Prostate gland (tissue), 2 donors: ENCODE results near the gene XPNPEP2. TPM values are rescaled to one million over a fixed set of nuclear protein-coding genes. Genes with fewer than 3 reads are reported as not detected.

Experiments
- DNase-seq: peaks from one replicate; pipeline ENCODE4 v3.0.0-alpha.2; 2019; ENCODE audit warnings: low spot score
- H3K27ac ChIP-seq, 2 donors: fragments of 200-600 bp; sonication (generic); 2 replicates each; pipeline ENCODE4 v1.5.1; 2017 to 2019
- H3K27me3 ChIP-seq: fragments of 200-600 bp; sonication (generic); replicated peaks from 2 replicates; pipeline ENCODE4 v1.5.1; 2019; ENCODE audit not compliant: insufficient read depth
- H3K36me3 ChIP-seq, 2 donors: fragments of 200-600 bp; sonication (generic); 1 replicate in 1 of 2; 2 replicates in 1 of 2; pipeline versions ENCODE4 v1.5.1 to v1.8.1; 2017 to 2019
- H3K4me1 ChIP-seq: fragments of 200-600 bp; sonication (generic); replicated peaks from 2 replicates; pipeline ENCODE4 v1.5.1; 2019
- H3K4me3 ChIP-seq, 2 donors: fragments of 200-600 bp; sonication (generic); 2 replicates each; pipeline ENCODE4 v1.5.1; 2017 to 2019
- H3K9me3 ChIP-seq: fragments of 200-600 bp; sonication (generic); 2 replicates; pipeline ENCODE4 v1.5.1; 2017
- POLR2A ChIP-seq: fragments of 450-650 bp; IDR thresholded peaks from one replicate; pipeline ENCODE4 v1.6.1; 2016; ENCODE audit warnings: antibody characterized with exemption, mild to moderate bottlenecking
- POLR2AphosphoS5 ChIP-seq: sonication (generic); formaldehyde crosslinking; IDR thresholded peaks from one replicate; pipeline ENCODE4 v1.6.1; 2017; ENCODE audit warnings: antibody characterized with exemption
- WGBS: methylation state at CpG from one replicate; pipeline ENCODE4 v1.1.5; 2018; 5-methylcytosine and 5-hydroxymethylcytosine counted together
- intact Hi-C: fragments of 100-400 bp; cut with DNase I; formaldehyde crosslinking; loops from one replicate; pipeline ENCODE4 v1.14.2; 2022
- total RNA-seq, 2 donors: library from RNA; depleted of rRNA; stranded (reverse); fragments of >200 nt; gene quantifications; one replicate each; pipeline ENCODE4 v1.1.0, GENCODE V29; 2016
- TF ChIP-seq, protein P1 (sequence below), 4 experiments: fragments of 200-600 bp in 2 of 4; fragments of 450-650 bp in 2 of 4; sonication (generic) in 2 of 4; IDR thresholded peaks; 1 replicate in 3 of 4; 2 replicates in 1 of 4; pipeline ENCODE4 v1.5.1; 2016 to 2019; ENCODE audit warnings: antibody characterized with exemption in 4 of 4, mild to moderate bottlenecking in 2 of 4, moderate library complexity in 2 of 4

XPNPEP2 gene
- total RNA-seq, 2 donors from 2014 or later: 0.14 TPM; not detected in 1

- WGBS: 50% methylated on average over 7 of the region's 7 CpGs
- Histone ChIP-seq H3K27me3 (no peaks in the 10 kb centered on the region), H3K27ac (no peak overlapping the region), H3K9me3 (no peaks in the 10 kb centered on the region), H3K4me1 (no peaks in the 10 kb centered on the region), H3K36me3 (no peaks in the 10 kb centered on the region), H3K4me3 (no peak overlapping the region)
- intact Hi-C loops: no loop called here
- TF ChIP-seq POLR2AphosphoS5 (no peak), POLR2A (no peak)
- TF ChIP-seq, protein P1, sequence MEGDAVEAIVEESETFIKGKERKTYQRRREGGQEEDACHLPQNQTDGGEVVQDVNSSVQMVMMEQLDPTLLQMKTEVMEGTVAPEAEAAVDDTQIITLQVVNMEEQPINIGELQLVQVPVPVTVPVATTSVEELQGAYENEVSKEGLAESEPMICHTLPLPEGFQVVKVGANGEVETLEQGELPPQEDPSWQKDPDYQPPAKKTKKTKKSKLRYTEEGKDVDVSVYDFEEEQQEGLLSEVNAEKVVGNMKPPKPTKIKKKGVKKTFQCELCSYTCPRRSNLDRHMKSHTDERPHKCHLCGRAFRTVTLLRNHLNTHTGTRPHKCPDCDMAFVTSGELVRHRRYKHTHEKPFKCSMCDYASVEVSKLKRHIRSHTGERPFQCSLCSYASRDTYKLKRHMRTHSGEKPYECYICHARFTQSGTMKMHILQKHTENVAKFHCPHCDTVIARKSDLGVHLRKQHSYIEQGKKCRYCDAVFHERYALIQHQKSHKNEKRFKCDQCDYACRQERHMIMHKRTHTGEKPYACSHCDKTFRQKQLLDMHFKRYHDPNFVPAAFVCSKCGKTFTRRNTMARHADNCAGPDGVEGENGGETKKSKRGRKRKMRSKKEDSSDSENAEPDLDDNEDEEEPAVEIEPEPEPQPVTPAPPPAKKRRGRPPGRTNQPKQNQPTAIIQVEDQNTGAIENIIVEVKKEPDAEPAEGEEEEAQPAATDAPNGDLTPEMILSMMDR (IDR thresholded peaks at IDR 0.05): no peak
- DNase-seq: no peak
Observed at GRCh38 chrX:129706400-129707072, 32.2 kb upstream of the XPNPEP2 start.

DNA sequence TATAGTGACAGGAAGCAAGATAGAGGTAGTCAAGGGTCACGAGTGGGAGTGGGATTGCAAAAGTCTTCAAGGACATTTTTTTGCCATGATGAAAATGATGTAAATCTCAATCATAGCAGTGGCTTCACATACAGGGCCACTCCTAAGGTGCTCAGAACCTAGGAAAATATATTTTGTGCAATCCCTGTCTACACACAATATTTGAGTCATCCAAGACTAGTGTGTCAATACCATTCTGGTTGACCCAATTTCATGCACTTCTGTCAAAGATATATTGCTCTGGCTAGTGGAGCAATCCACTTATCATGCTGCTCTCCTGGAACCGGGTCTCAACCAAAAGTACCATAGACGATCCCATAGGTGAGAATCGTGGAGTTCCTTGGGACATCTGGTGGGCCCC, 24.2 kb upstream of the XPNPEP2 start:
- no peak for TF ChIP-seq POLR2A
- TF ChIP-seq, protein P1 (IDR thresholded peaks at IDR 0.05): no peak
- no peak for TF ChIP-seq POLR2AphosphoS5
- WGBS: 93% methylated on average over 4 of the region's 4 CpGs
- no peak for DNase-seq

DNA sequence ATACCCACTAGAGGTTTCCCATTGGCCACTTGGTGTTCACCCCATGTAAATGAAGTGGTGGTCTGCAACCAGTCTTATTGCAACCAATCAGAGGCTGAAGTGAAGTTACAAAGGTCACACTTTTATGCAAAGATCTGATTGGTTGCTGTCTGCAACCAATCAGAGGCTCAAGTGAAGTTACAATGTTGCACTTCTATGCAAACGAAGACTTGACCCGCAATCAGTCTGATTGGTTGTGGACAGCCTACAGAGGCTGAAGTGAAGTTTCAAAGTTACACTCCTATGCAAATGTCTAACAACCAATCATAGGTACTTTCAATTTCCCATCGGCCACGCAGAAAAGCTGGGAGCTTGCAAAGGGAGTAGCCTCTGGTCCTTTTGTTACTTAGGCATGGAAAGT, 22.3 kb upstream of the XPNPEP2 start:
- H3K27ac ChIP-seq: no peak overlapping the region
- WGBS: 73% methylated on average over 4 of the region's 4 CpGs
- intact Hi-C loops: no loop called here
- no peak overlapping the region for H3K4me3 ChIP-seq
- no peaks in the 10 kb centered on the region for H3K27me3 ChIP-seq
- DNase-seq: no peak
- H3K9me3 ChIP-seq: no peaks in the 10 kb centered on the region
- no peaks in the 10 kb centered on the region for H3K4me1 ChIP-seq
- H3K36me3 ChIP-seq: no peaks in the 10 kb centered on the region
- TF ChIP-seq, protein P1 (IDR thresholded peaks at IDR 0.05): no peak

More for the DNA sequence above, 24.2 kb upstream of the XPNPEP2 start:
- Histone ChIP-seq H3K27me3 (no peaks in the 10 kb centered on the region), H3K27ac (no peak overlapping the region), H3K9me3 (no peaks in the 10 kb centered on the region), H3K36me3 (no peaks in the 10 kb centered on the region), H3K4me3 (no peak overlapping the region), H3K4me1 (no peaks in the 10 kb centered on the region)
- intact Hi-C loops: no loop called here

DNA sequence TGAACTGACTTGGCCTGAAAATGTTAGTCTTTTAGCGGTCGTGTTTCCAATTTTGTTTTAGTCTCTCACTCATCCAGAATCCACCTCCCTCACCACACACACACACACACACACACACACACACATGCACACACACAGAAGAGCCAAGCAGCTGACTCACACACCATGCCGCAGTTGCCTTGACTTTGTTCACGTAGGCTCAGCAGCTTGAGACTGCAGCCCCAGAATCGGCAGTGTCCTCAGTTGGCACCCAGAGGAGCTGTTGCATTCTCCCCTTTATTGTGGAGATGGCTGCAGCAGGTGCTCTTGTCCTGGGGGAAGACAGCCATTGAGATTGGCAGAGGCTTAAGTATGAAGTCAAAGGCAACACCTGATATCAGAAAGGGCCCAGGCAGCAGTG, 20.9 kb upstream of the XPNPEP2 start:
- TF ChIP-seq, protein P1 (IDR thresholded peaks at IDR 0.05): no peak
- TF ChIP-seq POLR2AphosphoS5 (no peak), POLR2A (no peak)
- no peaks in the 10 kb centered on the region for H3K9me3 ChIP-seq
- H3K4me1 ChIP-seq: no peaks in the 10 kb centered on the region
- no peak overlapping the region for H3K4me3 ChIP-seq
- no peak overlapping the region for H3K27ac ChIP-seq
- no peaks in the 10 kb centered on the region for H3K27me3 ChIP-seq
- H3K36me3 ChIP-seq: no peaks in the 10 kb centered on the region
- 60% methylated on average over 2 of the region's 5 CpGs for WGBS
- DNase-seq: no peak
- intact Hi-C loops: no loop called here

- no peaks in the 10 kb centered on the region for H3K4me1 ChIP-seq
- WGBS: 83% methylated on average over 4 of the region's 5 CpGs
- no peak overlapping the region for H3K4me3 ChIP-seq
- DNase-seq: no peak
- H3K9me3 ChIP-seq: no peaks in the 10 kb centered on the region
- TF ChIP-seq POLR2AphosphoS5: no peak
- TF ChIP-seq, protein P1 (IDR thresholded peaks at IDR 0.05): no peak
- no peak for TF ChIP-seq POLR2A
- H3K27ac ChIP-seq: no peak overlapping the region
- no peaks in the 10 kb centered on the region for H3K36me3 ChIP-seq
- H3K27me3 ChIP-seq: no peaks in the 10 kb centered on the region
- intact Hi-C loops: no loop called here
Observed at GRCh38 chrX:129718676-129719075, 20.1 kb upstream of the XPNPEP2 start.
